Fibroblast of the aortic adventitia (primary cell): ENCODE data around the gene ADAMTS2. TPM values are rescaled to one million over a fixed set of nuclear protein-coding genes. Genes with fewer than 3 reads are reported as not detected.

Source experiments
- DNase-seq: peaks from one replicate; pipeline ENCODE4 v3.0.0-alpha.2; 2010; ENCODE audit warnings: low read depth
- H3K4me3 ChIP-seq: 2 replicates; pipeline ENCODE4 v1.5.1; 2011; ENCODE audit warnings: low read depth, mild to moderate bottlenecking, control low read depth, low read length, moderate library complexity
- CTCF ChIP-seq: IDR thresholded peaks from 2 replicates; pipeline ENCODE4 v1.5.1; 2011; ENCODE audit warnings: mild to moderate bottlenecking, low read length, control low read depth, inconsistent platforms; ENCODE audit not compliant: insufficient read depth
- total RNA-seq: library from RNA; depleted of rRNA; stranded (reverse); fragments of >200 nt; gene quantifications from 2 replicates; pipeline ENCODE4 v1.2.3, GENCODE V29; 2012; ENCODE audit warnings: low replicate concordance

Gene ADAMTS2
- total RNA-seq, 1 donor = 25.8 TPM

GRCh38 chr5:179119415-179120170 is 225.7 kb downstream of the ADAMTS2 start:
- H3K4me3 ChIP-seq = no peak overlapping the region
- no peak for TF ChIP-seq CTCF
- no peak for DNase-seq

- no peak for TF ChIP-seq CTCF
- no peak for DNase-seq
- no peak overlapping the region for H3K4me3 ChIP-seq
Observed at GRCh38 chr5:179118756-179119414, 226.4 kb downstream of the ADAMTS2 start.

GRCh38 chr5:179118338-179118737 is 226.9 kb downstream of the ADAMTS2 start:
- H3K4me3 ChIP-seq = no peak overlapping the region
- no peak for DNase-seq
- TF ChIP-seq CTCF = no peak

- H3K4me3 ChIP-seq = no peak overlapping the region
- no peak for TF ChIP-seq CTCF
- no peak for DNase-seq
Observed at GRCh38 chr5:179115845-179116524, 229.3 kb downstream of the ADAMTS2 start.

- no peak for DNase-seq
- H3K4me3 ChIP-seq = no peak overlapping the region
- TF ChIP-seq CTCF = no peak
Observed at GRCh38 chr5:179115307-179115706, 230.0 kb downstream of the ADAMTS2 start.

GRCh38 chr5:179114756-179115155 is 230.5 kb downstream of the ADAMTS2 start:
- DNase-seq = no peak
- TF ChIP-seq CTCF = no peak
- no peak overlapping the region for H3K4me3 ChIP-seq
